NCI-H69 (cell line): ENCODE results near the gene RFX3.

ENCODE experiments used
- DNase-seq: peaks from one replicate; lab custom pipeline; 2025; lab: John Stamatoyannopoulos, UW

The RFX3 gene

DNA sequence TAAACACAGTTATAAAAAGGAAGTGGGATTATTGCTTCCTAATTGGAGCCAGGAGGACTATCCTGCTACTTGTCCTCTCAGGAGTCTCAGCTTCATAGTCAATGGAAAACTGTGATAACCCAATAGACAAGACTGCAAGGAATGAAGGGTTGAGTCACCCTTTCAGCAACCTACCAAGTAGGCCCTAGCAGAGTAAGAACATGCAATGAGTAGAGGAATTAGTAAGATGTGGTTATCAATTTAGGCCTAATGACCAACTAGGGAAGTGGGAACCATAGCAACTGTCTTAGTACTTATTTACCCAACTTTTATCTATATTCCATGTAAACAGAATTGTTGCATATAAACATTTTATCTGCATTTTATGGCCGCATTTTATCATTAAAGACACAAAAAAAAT, 310.1 kb downstream of the RFX3 start:
- DNase-seq, result no peak

DNA sequence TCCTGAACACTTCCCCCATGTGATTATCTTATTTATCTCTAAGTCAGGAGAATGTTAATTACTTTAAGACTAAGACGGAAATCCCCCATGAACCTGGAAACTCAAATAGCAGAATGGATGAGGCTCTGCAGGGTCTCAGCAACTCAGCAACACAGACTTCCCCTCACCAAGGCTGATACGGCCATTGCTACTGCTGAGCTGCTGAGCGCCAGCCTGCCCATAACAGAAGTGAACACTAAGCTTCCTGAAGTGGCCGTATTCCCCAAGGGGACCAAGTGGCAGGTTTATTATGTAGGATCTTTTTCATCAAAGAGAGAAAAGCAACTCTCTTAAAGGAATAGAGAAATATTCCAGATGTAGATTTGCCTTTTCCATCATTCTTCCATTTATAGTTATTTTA, 311.1 kb downstream of the RFX3 start:
- peak; percentile 39 for DNase-seq

DNA sequence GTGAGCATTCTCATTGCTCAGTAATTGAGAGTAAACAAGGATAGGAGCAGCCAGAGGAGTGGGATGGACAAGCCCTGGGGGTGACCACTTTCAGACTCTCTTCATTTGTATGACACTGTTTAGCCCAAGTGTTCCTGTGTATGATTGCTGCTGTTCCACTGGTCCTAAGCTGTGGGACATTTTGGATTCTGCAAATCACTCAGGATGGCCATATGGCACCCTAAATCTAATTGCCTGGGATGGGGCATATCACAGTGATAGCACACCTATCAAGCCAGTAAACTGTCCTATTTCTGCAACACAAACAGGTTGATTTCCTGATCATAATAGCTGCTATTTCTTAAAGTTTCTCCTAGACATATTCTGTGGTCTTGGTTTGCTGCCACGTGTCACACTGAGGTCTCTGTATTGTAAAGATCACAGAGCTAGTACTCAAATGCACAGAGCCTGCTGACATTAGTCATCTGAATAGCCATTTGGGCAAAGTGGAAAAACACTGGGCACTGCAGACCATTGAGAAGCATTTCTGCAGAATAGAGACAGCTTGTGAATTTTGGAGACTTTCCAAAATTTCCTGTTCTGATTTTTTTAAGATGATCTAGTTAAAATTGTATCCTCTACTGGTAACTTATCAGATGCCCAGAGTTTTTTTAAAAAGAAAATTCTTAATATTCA, 320.2 kb downstream of the RFX3 start:
- DNase-seq, result peak; percentile 86

DNA sequence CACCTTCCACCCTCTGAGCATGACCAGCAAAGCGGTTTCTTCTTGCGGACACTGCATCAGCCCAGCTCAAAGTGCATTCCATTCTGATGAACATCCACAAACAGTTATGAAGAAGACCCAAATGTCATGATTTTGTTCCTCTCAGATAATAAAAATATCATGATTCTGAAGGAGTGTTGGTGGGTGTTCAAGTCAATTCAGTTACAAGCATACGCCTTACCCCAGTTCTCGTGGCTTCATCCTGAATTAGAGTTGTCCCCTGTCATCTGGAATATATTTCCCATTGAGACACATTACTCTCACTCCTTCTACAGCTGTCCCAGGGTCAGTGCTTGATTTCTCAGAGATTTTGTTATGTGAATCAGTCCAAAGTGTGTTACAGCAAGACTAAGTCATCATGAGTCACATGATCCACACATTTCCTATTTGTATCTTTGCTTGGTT, 325.4 kb downstream of the RFX3 start:
- DNase-seq, result no peak

DNA sequence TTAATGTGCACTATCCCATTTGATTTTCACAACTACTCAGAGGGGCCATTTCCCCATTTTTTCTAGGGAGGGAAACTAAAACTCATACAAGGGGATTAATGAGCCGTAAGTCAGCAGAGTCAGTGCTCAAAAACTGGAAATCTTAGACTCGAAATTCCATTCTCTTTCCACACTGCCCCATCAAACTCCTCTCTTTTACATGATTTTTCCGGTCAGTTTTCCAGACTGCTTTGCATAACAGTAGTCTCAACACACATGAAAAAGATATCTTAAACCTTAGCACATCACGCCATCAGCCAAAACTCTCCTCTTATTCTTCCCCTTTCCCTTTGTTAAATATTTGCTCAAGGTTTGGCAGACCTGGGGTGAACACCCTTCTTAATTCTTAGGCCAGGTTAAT, 332.0 kb downstream of the RFX3 start:
- no peak for DNase-seq

DNA sequence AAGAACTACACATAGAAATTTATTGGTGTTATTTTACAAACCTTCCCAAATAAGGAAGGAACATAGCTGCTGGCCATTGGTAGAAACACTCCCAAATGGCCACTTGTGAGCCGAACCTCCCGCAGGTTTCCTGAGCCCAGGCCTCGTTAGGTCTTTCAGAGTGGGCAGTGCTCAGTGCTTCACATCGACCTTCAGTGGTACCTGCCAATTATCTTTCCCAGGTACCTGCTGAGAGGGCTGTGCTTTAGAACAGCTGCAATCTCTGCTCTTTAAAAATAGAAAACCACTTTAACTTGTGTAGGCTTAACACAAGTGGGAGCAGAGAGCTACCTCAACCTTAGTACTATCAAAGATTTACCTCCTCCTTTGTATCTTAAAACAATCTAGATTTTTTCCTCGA, 334.1 kb downstream of the RFX3 start:
- DNase-seq, result peak; percentile 98

DNA sequence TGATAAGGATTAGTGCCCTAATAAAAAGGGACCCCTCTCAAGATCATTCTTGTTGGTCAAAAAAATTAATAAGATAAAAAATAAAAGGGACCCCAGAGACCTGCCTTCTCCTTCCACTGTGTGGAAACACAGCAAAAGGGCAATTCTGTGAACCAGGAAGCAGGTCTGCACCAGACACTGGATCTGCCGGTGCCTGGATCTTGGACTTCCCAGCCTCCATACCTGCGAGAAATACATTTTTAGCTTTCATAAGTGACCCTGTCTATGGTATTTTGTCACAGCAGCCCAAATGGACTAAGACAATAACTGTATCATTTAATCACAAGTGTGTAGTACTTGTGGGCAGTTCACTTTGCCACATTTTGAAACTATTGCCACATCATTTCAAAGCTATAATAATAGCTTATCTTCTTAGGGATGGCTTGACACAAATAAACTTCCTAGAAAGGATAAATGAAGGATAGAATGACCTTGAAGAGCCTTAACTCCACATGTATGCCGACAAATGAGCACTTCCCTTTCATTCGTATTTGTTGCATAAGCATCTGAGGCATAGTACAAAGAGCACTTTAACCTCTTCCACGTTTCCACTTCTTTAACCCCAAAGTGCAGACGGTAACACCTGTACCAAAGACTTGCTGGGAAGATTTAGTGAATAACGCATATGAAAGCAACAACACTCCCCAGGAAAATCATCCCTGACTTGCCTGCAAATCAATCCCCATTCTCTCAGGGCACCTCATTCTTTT, 336.5 kb downstream of the RFX3 start:
- no peak for DNase-seq

DNA sequence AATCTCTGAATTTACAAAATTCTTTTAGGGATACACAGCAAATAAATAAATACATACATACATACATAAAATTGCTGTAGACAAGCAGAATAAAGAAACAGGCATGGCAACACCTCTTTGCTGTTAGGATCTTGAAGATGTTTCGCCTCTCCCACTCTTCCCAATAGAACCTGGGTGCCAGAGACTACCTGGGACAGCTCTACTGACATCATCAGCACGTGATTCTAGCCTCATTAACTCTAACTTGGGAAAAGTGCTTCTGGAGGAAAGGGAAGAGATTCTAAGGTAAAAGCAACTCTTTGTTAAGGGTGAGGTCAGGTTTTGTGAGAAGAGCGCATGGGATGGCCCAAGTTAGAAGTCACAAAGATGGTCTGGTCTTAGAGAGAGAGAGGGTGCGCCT, 339.1 kb downstream of the RFX3 start:
- DNase-seq, result no peak

DNA sequence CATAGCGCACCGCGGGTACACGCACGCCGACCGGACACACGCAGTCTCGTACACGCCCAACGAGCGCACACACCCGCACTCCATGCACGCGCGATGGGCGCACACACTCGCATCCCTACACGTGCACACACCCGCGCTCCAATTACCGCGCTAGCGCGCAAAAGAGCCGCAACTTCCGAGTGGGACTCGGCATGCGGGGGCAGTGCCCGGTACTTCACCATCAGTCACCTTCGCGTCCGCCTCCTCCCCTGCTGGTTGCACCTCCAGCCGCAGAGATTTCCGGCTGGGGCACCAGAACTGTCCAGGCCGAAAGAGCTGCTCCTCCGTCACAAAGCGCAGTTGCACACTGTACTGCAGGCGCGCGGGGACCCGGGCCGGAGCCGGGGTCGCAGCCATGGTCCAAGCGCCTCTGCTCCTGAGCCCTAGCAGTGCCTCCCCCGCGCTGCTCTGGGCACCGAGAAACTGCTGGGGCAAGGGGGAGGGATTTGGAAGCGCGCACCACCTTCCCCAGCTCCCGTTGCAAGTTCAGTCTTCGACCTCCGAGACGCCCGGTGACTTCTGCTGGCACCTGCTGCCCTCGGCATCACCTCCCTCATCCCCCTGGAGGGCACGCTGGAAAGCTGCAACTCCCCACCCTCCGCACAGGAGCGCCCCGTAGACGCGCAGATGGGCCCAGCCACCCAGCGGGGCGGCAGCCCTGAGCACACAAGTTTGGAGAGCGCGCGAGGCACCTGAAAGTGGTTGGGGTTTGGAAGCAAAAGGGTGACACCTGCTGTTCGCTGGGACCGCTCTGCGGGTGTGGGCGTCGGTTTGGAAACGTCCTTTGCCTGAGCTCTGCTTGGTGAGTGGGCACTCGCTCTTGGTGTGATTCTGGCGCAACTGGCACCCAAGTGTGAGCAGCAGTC, 344.5 kb downstream of the RFX3 start:
- DNase-seq, result peak; percentile 94

DNA sequence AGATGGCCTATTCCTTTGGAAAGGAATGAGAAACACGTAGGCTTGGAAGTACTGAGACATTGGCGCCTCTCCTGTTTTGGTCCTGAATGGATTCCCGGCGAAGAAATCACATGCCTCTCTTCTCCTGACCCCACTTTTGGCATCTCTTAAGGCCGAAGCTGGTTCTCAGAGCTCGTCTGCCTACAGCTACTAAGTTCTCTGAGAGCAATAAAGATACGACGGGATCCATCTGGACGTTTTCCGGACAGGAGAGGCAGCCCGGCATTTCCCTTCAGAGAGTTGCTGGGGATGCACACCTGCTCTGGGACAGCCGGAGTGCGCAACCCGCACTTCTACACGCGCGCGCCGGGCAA, 345.1 kb downstream of the RFX3 start:
- no peak for DNase-seq

DNA sequence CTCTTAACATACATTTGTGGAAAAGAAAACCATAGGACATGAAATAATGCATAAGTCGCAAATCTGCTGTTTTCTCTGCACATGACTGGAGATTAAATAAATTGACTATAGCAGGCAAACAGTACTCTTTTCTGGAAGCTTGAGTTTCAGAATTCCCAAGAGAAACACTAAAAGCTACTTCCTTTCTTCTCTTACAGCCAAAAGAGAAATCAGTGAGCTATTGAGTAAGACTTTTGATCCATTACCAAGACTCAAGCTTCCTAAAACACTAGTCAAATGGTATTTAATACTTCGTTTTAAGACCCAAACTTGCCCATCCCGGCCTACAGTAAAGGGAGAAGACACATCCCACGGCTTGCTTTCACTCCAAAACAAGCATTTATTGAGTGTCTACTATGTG, 346.1 kb downstream of the RFX3 start:
- no peak for DNase-seq

DNA sequence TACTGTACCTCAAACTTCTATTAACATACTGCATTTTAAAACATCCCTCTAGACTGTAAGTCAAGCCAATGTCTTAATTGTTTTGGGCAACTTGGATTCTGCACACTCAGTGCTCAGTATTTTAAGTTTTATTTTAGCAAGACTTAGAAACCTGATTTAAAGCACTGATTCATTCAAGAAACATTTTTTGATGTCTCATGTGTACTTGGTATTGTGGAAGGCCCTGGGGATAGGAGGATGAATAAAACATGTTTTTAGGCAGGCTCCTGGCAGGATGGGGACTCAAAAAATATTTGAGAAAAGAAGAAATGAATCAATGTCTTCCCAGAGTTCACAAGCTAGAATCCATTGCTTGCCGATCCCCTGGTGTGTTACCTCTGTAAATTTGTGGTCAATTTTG, 347.9 kb downstream of the RFX3 start:
- no peak for DNase-seq

DNA sequence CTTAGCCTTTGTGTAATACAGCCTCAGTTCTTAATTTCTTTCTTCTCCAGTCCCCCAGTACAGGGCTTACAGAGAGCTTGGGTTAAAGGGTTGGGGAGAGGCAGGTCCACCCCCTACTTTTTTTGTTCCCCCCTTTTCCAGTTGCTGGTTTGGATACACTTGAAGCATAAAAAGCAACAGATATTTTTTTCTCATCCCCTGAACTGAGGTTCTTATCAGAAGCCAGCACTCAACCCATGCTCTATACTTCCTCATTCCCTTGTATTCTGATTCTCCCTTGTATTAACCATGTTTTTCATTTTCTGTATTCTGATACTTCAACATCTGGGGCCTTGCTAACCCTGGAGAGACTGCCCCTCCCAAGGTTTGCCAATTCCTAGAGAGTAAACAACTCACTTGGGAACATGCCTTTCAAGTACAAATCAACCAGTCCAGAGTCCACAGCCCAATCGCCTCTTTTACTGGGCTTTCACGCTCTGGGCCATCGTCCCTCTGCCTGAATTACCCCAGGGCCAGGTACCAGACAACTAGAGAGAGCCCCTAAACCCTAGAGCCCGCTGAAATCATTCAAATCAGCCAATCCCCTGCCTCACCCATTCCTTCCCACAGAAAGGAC, 348.5 kb downstream of the RFX3 start:
- DNase-seq, result peak; percentile 52

DNA sequence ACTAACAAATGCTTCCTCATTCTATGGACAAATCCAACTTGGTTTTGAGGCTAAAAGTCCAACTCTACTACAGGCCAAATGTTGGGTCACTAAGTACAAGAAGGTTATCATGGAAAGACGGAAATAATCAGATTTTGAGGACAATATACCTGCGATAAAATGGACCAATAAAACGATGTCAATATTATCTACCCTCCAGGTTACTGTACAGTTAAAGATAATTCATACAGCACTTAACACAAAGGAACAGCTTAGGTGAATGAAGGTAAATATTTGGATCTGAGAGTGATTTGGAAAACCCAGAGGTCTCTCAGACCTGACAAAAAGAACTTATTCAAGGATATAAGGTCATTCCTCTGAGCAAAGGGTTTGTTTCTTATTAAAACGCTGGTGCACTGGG, 352.4 kb downstream of the RFX3 start:
- DNase-seq, result no peak

DNA sequence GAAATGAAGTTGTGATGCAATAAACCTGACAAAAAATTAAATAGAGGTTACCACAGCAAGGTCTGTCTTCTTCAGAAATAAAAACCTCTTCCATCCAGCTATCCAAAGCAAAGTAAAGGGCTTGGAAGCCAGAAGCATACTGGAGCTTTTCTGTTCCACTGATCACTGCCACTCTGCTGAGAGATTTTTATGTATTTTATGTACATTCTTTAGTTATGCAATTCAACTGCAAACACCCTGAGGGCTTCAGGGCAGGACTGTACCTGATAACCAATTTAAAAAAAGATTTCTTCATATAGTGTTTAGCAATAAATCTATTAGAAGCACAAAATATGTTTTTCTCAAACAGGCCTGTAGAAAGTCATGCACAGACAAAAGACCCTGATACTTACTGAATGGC, 355.0 kb downstream of the RFX3 start:
- no peak for DNase-seq
